Measurements from ENCODE around the gene TBX21.
"Not testable (repeated sequence)": the region's sequence is repeated elsewhere in the genome, so short reads cannot be mapped to it uniquely, and the experiment has no call there.

TBX21 gene

GRCh38 chr17:47733674-47734410 lies 806 bp downstream of the TBX21 start:
- no peak for DNase-seq (ENCODE audit: low read depth)

- DNase-seq (ENCODE audit: low read depth) = no peak
These were observed 2.1 kb downstream of the TBX21 start for GRCh38 chr17:47735139-47735464.

DNA sequence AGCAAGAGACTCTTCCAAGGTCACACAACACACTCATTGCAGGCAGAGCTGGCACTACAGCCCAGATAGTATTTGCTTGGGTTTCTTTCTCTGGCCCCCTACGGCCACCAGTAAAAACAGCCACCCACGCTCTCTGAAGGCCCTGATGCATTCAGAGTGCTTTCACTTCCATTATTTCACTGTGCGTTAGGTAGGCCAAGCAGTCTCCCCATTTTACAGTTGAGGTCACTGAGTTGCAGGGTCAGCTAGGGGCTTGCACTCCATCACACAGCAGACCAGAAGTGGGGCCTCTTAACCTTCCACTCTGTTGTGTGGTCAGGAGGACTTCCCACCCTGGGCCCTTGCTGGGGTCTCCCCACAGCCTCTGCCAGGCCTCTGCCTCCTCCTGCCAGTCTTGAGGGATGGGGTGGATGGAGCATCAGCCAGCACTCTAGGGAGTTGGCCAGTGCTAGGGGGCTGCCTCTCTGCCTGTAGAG lies 2.5 kb downstream of the TBX21 start:
- no peak for DNase-seq (ENCODE audit: low read depth)

DNA sequence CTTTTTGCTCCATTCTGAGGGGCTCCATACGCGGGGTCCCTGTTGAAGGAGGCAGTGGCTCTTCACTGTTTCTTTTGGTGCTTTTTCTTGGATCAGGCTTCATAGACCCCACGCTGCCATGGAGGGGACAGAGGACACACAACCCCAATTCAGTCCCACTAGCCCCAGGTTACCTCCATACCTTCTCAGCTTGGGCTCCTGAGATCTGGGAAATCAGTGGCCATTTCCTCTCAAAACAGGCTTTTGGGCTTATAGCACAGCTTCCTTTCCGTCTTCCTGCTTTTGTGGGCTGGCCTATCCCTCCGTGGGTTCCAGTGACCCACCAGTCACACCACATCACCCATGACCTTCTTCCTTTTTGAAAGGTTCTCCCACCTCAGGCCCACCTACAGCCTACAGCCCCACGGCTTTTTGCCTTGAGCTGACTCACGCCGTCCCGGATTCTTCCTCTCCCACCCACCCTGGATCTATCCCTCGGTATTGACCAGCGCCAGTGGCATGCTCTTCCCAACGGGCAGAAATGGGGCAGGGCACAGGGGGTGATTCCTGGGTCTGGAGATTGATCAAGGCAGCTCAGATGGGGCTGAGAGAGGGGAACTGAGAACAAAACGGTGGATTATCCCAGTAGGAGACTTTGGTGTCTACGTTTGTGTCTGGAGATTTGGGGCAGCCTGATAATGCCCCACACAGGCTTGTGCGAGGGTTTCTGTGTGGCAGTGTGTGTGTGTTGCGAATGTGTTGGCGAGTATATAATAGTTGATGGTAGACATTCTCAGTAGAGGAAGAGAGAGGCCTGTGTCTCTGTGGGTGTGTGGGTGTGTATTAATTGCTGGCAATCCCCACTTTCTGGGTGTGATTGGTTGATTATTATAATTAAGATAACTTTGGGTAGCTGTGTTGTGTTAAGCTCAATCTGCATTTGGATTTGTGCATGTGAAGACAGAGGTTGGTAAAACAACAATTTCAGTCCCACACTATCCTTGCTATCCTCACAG lies 3.8 kb downstream of the TBX21 start:
- no peak for DNase-seq (ENCODE audit: low read depth)

- DNase-seq (ENCODE audit: low read depth) = no peak
These were observed 5.1 kb downstream of the TBX21 start for GRCh38 chr17:47738178-47738577.

GRCh38 chr17:47739150-47739549 lies 6.1 kb downstream of the TBX21 start:
- no peak for DNase-seq (ENCODE audit: low read depth)

GRCh38 chr17:47739945-47740344 lies 6.9 kb downstream of the TBX21 start:
- DNase-seq (ENCODE audit: low read depth) = not testable (repeated sequence)

DNA sequence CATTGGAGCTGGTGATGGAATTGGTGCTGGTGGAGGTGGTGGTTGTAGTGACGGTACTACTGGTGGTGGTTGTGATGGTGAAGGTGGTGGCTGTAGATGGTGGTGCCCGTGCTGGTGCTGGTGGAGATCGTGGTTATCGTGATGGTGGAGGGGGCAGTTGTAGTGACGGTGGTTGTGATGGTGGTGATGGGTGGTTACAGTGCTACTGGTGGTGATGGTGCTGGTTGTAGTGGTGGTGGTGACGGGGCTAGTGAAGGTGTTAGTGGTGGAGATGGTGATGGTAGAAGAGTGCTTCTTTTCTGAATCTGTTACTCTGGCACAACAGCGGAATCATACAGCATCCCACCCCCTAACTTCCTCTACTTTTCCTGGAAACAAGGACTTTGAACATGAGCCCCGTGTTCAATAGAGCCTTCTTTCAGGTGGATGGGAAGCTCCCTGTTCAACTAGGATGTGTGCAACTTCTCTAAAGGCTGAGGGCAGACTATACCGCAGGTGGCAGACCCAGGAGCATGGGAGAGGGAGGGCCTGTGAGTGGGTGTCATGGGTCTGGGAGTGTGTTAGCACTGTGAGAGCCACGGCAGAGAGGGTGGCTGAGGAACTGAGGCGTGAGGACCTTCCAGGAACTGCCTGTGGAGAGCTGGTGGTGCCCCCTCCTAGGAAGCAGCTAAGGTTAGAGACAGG lies 8.2 kb downstream of the TBX21 start:
- no peak for DNase-seq (ENCODE audit: low read depth)

DNA sequence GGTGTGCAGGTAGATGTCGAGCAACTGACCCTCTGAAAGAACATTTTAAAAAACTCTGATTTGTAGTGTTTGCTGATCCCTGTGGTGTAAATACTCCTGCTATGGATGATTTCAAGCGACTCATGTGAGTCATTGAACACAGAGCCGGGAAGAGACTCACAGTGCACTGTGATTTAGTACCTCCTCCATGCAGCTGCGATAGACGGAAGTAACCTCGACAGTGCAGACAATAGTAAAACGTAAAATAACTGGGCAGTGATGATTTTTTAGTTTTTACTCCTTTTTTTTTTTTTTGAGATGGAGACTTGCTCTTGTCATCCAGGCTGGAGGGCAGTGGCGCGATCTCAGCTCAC lies 8.7 kb downstream of the TBX21 start:
- DNase-seq (ENCODE audit: low read depth) = no peak

- no peak for DNase-seq (ENCODE audit: low read depth)
These were observed 9.5 kb downstream of the TBX21 start for GRCh38 chr17:47742319-47743181.

DNA sequence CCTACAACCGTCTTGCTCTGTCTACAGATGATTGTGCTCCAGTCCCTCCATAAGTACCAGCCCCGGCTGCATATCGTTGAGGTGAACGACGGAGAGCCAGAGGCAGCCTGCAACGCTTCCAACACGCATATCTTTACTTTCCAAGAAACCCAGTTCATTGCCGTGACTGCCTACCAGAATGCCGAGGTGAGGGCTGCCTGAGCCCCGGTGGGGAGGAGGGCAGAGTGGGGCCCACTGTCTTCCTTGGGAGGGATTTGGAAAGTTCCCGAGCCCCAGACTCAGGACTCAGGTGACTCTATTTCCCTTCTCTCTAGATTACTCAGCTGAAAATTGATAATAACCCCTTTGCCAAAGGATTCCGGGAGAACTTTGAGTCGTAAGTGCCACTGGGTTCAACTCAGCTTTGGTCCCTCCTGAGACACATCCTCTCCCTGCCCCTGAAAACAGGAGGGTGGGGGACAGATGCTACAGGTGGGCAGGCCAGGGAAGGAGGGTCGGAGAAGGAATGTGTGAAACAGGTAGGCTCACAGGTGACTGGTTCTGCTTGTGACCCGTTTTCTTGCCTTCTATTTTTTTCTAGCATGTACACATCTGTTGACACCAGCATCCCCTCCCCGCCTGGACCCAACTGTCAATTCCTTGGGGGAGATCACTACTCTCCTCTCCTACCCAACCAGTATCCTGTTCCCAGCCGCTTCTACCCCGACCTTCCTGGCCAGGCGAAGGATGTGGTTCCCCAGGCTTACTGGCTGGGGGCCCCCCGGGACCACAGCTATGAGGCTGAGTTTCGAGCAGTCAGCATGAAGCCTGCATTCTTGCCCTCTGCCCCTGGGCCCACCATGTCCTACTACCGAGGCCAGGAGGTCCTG lies 11.4 kb downstream of the TBX21 start:
- DNase-seq (ENCODE audit: low read depth) = no peak

DNA sequence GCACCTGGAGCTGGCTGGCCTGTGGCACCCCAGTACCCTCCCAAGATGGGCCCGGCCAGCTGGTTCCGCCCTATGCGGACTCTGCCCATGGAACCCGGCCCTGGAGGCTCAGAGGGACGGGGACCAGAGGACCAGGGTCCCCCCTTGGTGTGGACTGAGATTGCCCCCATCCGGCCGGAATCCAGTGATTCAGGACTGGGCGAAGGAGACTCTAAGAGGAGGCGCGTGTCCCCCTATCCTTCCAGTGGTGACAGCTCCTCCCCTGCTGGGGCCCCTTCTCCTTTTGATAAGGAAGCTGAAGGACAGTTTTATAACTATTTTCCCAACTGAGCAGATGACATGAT lies 12.0 kb downstream of the TBX21 start:
- no peak for DNase-seq (ENCODE audit: low read depth)

GRCh38 chr17:47751471-47751870 lies 18.4 kb downstream of the TBX21 start:
- DNase-seq (ENCODE audit: low read depth) = no peak

DNA sequence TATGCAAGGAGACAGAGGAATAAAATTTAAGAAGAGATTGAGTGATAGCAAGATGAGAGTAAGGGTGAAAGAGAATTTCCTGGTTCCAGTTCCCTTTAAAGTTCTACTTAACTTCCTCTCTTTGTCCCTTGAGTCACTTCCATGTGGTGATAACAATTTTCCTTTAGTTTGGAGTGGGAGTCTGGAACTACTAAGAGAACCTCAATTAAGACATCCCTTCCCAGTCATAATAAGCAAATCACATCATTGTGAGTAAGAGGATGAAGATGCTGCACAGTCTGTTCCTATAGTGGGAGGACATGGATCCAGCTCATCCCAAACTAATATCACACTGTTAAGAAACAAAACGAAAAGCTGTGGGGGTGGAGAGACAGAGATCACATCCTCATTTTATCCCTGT lies 24.4 kb downstream of the TBX21 start:
- DNase-seq (ENCODE audit: low read depth) = no peak

DNA sequence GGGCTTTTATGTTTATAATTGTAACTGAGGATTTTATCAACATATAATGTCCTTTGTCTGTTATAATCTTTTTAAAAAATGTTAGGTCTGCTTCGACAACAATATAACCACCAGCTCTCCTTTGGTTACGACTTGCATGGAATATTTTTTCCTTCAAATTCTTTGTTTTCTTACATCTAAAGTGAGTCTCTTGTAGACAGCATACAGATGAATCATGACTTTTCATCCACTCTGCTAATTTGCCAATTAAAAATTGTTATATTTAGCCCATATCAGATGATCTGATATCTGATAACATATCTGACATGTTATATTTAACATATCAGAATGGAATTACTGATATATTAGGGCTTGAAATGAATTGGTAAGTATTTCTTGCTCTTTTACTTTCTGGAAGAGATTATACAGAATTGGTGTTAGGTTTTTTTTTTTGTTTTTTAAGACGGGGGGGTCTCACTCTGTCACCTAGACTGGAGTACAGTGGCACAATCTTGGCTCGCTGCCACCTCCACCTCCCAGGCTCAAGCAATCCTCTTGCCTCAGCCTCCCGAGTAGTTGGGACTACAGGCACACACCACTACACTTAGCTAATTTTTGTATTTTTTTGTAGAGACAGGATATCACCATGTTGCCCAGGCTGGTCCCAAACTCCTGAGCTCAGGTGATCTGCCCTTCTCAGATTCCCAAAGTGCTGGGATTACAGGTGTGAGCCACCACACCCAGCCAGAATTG lies 27.5 kb downstream of the TBX21 start:
- no peak for DNase-seq (ENCODE audit: low read depth)

DNA sequence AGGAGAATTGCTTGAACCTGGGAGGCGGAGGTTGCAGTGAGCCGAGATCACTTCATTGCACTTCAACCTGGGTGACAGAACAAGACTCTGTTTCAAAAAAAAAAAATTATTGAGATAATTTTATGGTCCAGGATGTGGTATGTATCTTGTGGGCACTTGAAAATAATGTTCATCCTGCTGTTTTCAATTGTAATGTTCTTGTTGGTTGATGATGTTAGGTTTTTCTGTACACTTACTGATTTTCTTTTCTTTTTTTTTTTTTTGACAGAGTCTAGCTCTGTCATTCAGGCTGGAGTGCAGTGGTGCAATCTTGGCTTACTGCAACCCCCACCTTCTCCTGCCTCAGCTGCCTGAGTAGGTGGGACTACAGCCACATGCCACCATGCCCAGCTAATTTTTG lies 29.7 kb downstream of the TBX21 start:
- DNase-seq (ENCODE audit: low read depth) = no peak

DNA sequence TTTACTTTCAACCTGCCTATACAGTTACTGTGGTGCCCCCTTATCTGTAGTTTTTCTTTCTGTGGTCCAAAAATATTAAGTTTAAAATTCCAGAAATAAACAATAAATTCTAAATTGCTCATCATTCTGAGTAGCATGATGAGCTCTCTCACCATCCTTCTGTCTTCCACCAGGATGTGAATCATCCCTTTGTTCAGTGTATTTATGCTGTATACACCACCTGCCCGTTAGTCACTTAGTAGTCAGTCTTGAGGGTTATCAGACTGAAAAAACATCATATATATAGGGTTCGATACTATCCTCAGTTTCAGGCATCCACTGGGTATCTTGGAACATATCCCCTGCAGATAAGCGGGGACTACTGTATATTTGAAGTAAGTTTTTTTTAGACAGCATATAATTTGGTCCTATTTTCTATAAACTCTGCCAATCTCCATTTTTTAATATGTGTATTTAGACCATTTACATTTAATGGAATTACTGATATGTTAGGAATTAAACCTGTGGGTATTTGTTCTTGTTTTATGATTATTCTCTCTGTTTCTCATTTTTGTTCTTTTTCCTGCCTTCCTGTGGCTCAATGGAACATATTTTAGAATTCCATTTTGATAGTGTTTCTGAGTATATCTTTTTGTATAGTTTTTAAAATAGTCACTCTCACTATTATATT lies 31.0 kb downstream of the TBX21 start:
- DNase-seq (ENCODE audit: low read depth) = no peak

DNA sequence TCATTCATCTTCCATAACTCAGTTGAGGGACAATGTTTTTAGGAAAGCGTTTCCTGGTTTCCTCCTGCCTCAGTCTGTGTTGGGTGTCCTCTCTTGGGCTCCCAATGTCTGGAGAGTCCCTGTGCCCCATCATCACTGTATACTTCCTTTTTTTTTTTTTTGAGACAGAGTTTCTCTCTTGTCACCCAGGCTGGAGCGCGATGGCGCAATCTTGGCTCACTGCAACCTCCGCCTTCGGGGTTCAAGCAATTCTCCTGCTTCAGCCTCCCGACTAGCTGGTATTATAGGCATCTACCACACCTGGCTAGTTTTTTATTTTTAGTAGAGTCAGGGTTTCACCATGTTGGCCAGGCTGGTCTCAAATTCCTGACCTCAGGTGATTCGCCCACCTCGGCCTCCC lies 40.6 kb downstream of the TBX21 start:
- DNase-seq (ENCODE audit: low read depth) = not testable (repeated sequence)

DNA sequence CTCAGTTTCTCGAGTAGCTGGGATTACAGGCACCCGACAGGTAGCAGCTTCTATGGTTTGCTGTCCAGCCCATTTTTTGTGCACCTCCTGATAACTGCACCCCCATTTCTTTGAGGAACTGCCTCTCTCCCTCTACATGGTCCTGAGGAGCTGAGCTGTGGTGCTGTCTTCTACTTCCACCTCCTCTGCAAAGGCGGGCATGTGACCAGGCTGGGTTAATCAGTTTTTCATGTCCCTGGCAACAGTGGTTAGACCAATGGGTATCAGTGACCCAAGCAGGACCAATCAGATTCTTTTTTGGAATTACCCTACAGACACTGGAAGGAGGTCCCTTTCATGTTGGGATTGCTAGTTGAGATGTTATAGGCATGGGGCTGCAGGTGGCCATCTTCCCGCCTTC lies 41.3 kb downstream of the TBX21 start:
- no peak for DNase-seq (ENCODE audit: low read depth)

Measured in stimulated activated CD8-positive, alpha-beta memory T cell treated with anti-CD3 and anti-CD28 coated beads, Interleukin-12 subunit alpha, Interleukin-12 subunit beta, amount 100 ng/mL, for 4 hours (primary cell).